Myocyte (in vitro differentiated cells): ENCODE measurements around the gene USP2. TPM values are rescaled to one million over a fixed set of nuclear protein-coding genes. Genes with fewer than 3 reads are reported as not detected.

Experiments used
- DNase-seq: peaks from one replicate; pipeline ENCODE4 v3.0.0-alpha.2; 2012; ENCODE audit warnings: low read depth
- total RNA-seq: library from RNA; depleted of rRNA; stranded (reverse); fragments of >200 nt; gene quantifications from 2 replicates; pipeline ENCODE4 v1.2.3, GENCODE V29; 2014

USP2 gene
- total RNA-seq, 1 donor from 2014 or later: 18.4 TPM

DNA sequence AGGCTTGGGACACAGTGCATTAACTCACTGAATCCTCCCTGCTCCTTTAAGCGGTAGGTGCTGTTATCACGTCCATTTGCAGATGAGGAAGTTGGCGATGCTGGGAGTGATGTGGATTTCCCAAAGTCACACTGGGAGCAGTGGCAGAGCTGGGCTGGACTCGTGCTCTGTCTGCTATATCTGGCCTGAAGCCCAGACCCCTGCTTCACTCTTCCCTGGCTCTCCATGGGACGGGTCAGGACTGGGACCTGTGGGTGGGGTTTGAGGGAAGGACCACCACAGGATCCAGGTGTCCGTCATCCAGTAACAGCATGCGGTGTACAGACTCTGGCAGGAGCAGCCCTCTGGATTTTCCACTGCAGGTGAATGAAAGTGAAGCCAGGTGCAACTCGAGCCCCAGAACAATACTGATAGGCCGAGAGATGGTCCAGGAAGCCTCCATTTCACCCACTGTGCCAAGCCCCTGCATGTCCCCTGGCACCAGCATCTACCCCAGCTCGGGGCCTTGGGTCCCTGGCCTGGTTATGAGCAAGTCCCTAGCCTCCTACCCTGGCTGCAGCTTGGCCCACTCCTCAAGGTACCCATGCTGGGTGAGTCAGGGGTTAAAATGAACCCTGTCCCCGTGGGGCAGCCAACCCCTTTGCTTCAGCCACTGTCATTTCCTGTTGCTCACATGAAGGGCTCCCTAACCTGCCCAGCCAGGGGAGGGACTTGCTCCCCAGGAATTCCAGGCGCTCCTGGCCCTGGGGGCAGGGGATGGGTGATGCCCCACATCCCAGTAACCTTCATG lies 4.2 kb downstream of the USP2 start:
- no peak for DNase-seq

GRCh38 chr11:119376197-119376847 lies 5.2 kb downstream of the USP2 start:
- DNase-seq: peak; percentile 76

- DNase-seq: peak; percentile 88
These were observed 5.9 kb downstream of the USP2 start for GRCh38 chr11:119375337-119376196.

GRCh38 chr11:119374632-119375336 lies 6.7 kb downstream of the USP2 start:
- peak; percentile 79 for DNase-seq

- DNase-seq: peak; percentile 85
These were observed 7.4 kb downstream of the USP2 start for GRCh38 chr11:119373921-119374631.

- DNase-seq: no peak
These were observed 8.2 kb downstream of the USP2 start for GRCh38 chr11:119373059-119373920.

- DNase-seq: no peak
These were observed 9.0 kb downstream of the USP2 start for GRCh38 chr11:119372260-119373058.

GRCh38 chr11:119371778-119372182 lies 9.7 kb downstream of the USP2 start:
- DNase-seq: peak; percentile 91

GRCh38 chr11:119371067-119371601 lies 10.4 kb downstream of the USP2 start:
- no peak for DNase-seq

DNA sequence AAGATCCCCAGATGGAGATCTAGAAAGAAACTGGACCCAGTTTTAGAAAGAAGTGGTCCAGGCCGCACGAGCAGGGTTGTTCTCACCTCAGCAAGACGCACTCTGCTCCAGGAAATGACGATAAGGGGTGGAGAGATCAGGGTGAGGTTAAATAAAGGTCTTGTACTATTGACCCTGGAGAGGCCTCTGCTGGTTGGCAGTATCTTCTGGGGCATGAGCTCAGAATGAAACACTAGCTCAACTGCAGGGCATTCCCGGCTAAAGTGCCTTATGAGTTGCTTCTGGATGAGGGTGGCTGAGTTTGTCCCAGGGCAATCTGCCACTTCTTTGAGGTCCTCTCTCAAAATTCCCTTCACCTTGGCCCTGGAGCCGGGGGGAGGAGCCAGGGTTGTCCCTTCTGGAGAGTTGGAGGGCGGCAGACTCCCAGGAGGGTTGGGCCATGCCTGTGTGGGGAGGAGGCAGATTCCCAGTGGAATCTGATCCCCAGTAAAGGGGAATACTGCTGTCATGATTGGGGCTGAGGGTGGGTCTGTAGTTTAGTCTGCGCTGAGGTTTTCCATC lies 10.9 kb downstream of the USP2 start:
- peak; percentile 78 for DNase-seq

DNA sequence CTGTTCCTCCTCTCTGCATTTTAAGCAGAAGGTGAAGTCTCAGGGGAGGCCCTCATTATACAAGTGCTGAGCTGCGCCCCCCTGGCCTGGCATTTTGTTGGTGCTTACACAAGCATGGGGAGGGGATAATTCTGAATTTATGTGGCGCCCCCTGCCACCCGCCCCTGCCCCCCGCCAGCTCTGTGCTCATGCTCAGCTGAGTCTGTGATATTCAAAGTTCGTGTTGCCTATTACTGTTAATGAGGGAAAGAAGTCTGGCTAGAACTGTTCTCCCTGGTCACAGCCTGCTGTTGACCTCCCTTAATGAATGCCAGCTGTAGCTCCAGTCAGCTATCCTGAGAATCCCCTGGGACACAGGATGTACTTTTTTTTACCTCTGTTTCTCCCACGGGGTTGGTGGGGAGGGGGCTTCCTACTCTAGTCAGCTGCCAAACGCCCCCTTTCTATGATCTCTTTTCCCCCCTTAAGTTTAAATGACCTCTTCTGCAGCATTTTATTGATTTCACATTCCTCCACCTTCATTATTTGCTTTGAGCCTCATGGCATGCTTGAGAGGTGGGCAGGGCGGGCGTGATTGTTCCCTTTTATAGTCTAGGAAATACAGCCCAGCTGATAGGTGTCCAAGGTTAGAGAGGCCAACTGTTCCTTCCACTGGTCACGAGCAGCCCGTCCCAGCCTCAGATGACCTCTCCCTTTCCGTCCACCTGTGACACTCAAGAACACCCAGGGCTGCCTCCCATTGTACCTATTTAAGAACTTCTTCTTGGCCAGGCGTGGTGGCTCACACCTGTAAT lies 12.2 kb downstream of the USP2 start:
- DNase-seq: no peak

- peak; percentile 89 for DNase-seq
These were observed 13.1 kb downstream of the USP2 start for GRCh38 chr11:119368121-119369034.

DNA sequence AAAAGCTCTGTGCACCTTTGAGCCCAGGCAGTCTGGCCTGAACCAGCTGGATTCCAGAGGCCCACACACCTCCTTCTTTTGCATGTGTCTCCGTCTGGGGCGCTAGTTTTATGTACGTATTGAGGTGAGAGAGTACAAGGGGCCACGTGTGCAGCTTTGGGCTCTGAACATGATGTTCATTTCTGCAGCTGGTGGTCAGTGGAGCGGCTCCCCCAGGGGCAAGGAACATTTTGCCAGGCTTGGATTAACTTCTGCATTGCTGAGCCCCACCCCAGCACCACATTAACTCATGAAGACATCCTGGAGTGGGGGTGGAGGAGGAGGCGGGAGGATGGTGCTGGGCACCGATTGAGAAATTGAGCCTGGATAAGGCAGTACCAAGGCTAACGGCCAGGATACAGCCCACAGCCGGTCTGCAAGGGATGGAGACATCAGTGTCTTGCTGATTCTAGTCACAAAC lies 13.8 kb downstream of the USP2 start:
- peak; percentile 63 for DNase-seq

GRCh38 chr11:119366690-119367620 lies 14.5 kb downstream of the USP2 start:
- DNase-seq: no peak

GRCh38 chr11:119365071-119365591 lies 16.4 kb downstream of the USP2 start:
- DNase-seq: peak; percentile 87
